ENCODE results near the gene TBL1XR1. TPM values are rescaled to one million over a fixed set of nuclear protein-coding genes. Genes with fewer than 3 reads are reported as not detected.

The TBL1XR1 gene
- total and polyA plus RNA-seq, 2 of the 8 experiments (the other 6 are each of a cell fraction or from before 2014, with no cell fraction given), result 28.1 to 147 TPM

- no peak for TF ChIP-seq TAF7 (optimal IDR thresholded peaks at IDR 0.05; ENCODE audit: borderline replicate concordance, low read depth, low read length)
- TF ChIP-seq TEAD4 (IDR thresholded peaks at IDR 0.05; ENCODE audit: low read depth, low read length), result no peak
- TF ChIP-seq SRF (IDR thresholded peaks at IDR 0.05; ENCODE audit: low read depth, low read length), result no peak
- TF ChIP-seq PHF8 (conservative IDR thresholded peaks at IDR 0.05; ENCODE audit: low read depth, low read length), result no peak
- TF ChIP-seq, protein P1, sequence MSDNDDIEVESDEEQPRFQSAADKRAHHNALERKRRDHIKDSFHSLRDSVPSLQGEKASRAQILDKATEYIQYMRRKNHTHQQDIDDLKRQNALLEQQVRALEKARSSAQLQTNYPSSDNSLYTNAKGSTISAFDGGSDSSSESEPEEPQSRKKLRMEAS (IDR thresholded peaks at IDR 0.05), result no peak
- TF ChIP-seq POLR2A (IDR thresholded peaks at IDR 0.05; ENCODE audit: control extremely low read depth in 1 of 2, low read depth in 2 of 2, low read length in 2 of 2), result no peak
- TF ChIP-seq JUN (IDR thresholded peaks at IDR 0.05; ENCODE audit: low read depth, low read length), result no peak
- H3K27ac ChIP-seq (ENCODE audit: low read depth, low read length), result no peak overlapping the region
- no peak overlapping the region for H4K5ac ChIP-seq (ENCODE audit: insufficient read length, low read depth, low read length)
- peaks cover 0 to 13% (median 1%) of the 10 kb centered on the region in 4 experiments; a peak in 2 of 7 replicates for H3K4me1 ChIP-seq (replicated peaks in 1 of 4; ENCODE audit: control insufficient read depth in 3 of 4, insufficient read depth in 4 of 4, low read length in 3 of 4)
- no peak overlapping the region for H2AK5ac ChIP-seq (ENCODE audit: low read depth, low read length)
- 82% methylated on average over 4 of the region's 4 CpGs; no CpG with 5 or more reads in 1 of the 2 experiments for WGBS, 2 experiments (ENCODE audit: extremely low coverage in 1 of 2, insufficient coverage in 1 of 2, insufficient read length in 1 of 2, insufficient replicate concordance in 2 of 2, low coverage in 1 of 2, low lambda C conversion rate in 2 of 2, missing lambda C conversion rate in 1 of 2)
- no peaks in the 10 kb centered on the region for H3K27me3 ChIP-seq (replicated peaks in 1 of 4; ENCODE audit: control insufficient read depth in 3 of 4, extremely low read depth in 1 of 4, insufficient read depth in 3 of 4, low read length in 3 of 4)
- DNase-seq (ENCODE audit: low read depth in 1 of 2, low spot score in 2 of 2) (no peak), FAIRE-seq (no peak)
- no peak overlapping the region for H3K9ac ChIP-seq (replicated peaks in 1 of 4; ENCODE audit: extremely low read depth in 1 of 4, low read depth in 3 of 4, low read length in 3 of 4)
- no peak overlapping the region for H4K91ac ChIP-seq (replicated peaks; ENCODE audit: insufficient read length, low read length)
- H3K4ac ChIP-seq (replicated peaks; ENCODE audit: insufficient read length, low read depth, low read length), result no peak overlapping the region
- peaks cover 16 to 100% of the 10 kb centered on the region in 2 experiments; a peak in 3 of 4 replicates for H3K79me2 ChIP-seq (ENCODE audit: control insufficient read depth in 1 of 2, insufficient read depth in 2 of 2, low read length in 2 of 2)
- H3K56ac ChIP-seq (replicated peaks; ENCODE audit: insufficient read length, low read depth, low read length), result no peak overlapping the region
- no peak overlapping the region for H2BK120ac ChIP-seq (replicated peaks; ENCODE audit: low read depth, low read length)
- POLR2A ChIA-PET (ENCODE audit: partially characterized antibody), result no interaction called here
- H4K8ac ChIP-seq (ENCODE audit: extremely low read depth, insufficient read depth, low read length), result no peak overlapping the region
- no peaks in the 10 kb centered on the region for H3K9me3 ChIP-seq (ENCODE audit: insufficient read depth in 2 of 2, low read depth in 1 of 2, low read length in 1 of 2)
- no peaks in the 10 kb centered on the region; the same call in 1 of the 2 replicates for H3K79me1 ChIP-seq (ENCODE audit: low read depth, low read length)
- no peak overlapping the region for H2AFZ ChIP-seq (ENCODE audit: low read length)
- no peak overlapping the region for H2BK5ac ChIP-seq (ENCODE audit: low read depth, low read length)
- no peak overlapping the region for H3K18ac ChIP-seq (ENCODE audit: extremely low read depth, low read length)
- no peak overlapping the region for H3K4me3 ChIP-seq (ENCODE audit: extremely low read depth in 1 of 4, insufficient read depth in 2 of 4, low read depth in 3 of 4, low read length in 4 of 4)
- H3K14ac ChIP-seq (ENCODE audit: insufficient read length), result no peak overlapping the region
- no peak overlapping the region for H2BK12ac ChIP-seq (ENCODE audit: low read depth, low read length)
- CTCF ChIA-PET (ENCODE audit: partially characterized antibody), result no interaction called here
- H3K23ac ChIP-seq (ENCODE audit: insufficient read length), result no peak overlapping the region
- peaks cover 20 to 22% of the 10 kb centered on the region in 2 experiments for H4K20me1 ChIP-seq (replicated peaks in 1 of 2; ENCODE audit: control insufficient read depth in 1 of 2, insufficient read depth in 2 of 2, low read length in 2 of 2)
- H2BK20ac ChIP-seq (ENCODE audit: low read length), result no peak overlapping the region
- H2BK15ac ChIP-seq (ENCODE audit: low read length), result no peak overlapping the region
- H3K36me3 ChIP-seq (ENCODE audit: control insufficient read depth in 2 of 4, insufficient read depth in 4 of 4, low read length in 3 of 4), result no peaks in the 10 kb centered on the region
- H3K23me2 ChIP-seq (ENCODE audit: low read depth, low read length), result no peaks in the 10 kb centered on the region
- H3K4me2 ChIP-seq (ENCODE audit: insufficient read depth in 1 of 2, low read depth in 2 of 2, low read length in 2 of 2), result no peak overlapping the region
Measured at GRCh38 chr3:177122183-177122856, 75.0 kb downstream of the TBL1XR1 start.

Data from H1 (cell line).